G401.6 (cell line): ENCODE measurements around the gene HSD17B3.
"Not testable (repeated sequence)": the region's sequence is repeated elsewhere in the genome, so short reads cannot be mapped to it uniquely, and the experiment has no call there.

Experiments
- FAIRE-seq: peaks from 2 replicates; lab custom pipeline; 2012; peaks lifted over from hg19 to GRCh38; lab: Jason Lieb, UNC

The HSD17B3 gene

DNA sequence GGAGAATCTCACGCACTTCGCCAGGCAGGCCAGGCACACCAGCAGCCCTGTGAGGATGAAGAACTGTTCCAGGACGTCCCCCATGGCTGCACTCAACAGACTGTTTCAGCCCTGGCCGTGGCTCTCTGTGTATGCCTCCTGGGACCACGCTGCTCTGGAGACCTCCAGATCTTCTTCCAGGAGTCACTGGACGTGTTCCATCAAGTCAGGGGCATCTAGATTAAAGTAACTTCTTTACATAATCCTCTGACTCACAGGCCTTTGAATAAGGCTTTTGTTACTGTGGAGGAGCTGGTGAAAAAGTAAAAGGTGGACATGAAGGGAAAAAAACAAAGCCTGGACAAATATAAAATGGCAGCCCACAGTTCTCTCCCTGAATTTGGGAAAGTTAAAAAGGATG, at the start of gene HSD17B3:
TSS of gene HSD17B3 (minus strand) at position 156 of the 400 bp plus-strand sequence. CDS start at position 84, 72 bp downstream.
- FAIRE-seq, result no peak

DNA sequence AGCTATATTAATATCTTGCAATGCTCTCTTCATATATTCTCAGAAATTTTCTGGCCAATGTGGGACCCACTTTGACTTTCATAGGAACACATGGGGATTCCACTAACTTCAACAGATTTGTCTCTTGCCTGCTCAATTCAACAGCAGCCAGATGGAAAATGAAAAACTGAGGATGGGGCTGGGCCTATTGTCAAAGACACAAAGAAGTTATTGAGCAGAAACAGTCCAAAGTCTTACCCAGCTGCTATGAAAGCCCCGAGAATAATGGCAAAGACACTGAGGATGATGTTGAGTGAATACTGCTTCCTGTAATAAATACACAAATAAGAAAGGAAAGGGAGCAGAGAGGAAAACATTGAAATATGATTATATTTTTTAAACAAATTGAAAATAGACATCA, 48.9 kb upstream of the HSD17B3 start:
- no peak for FAIRE-seq

DNA sequence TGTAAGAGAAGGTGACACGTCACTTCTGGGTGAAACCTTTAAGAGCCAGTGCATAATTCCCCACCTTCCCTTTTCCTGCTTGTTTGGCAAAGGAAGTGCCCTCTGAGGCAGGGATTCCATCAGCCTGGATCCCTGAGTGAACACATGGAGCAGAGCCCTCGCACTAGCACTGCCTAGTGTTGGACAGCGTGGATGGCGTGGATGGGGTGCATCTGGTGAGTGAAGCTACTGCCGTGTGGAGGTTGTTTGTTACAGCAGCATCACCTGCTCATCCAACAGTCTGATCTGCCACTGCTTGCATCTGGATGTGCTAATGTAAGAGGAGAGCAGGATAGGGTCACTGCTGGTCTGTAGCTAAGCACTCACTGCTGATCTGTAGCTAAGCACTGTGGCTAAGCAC, 46.3 kb upstream of the HSD17B3 start:
- FAIRE-seq, result no peak

DNA sequence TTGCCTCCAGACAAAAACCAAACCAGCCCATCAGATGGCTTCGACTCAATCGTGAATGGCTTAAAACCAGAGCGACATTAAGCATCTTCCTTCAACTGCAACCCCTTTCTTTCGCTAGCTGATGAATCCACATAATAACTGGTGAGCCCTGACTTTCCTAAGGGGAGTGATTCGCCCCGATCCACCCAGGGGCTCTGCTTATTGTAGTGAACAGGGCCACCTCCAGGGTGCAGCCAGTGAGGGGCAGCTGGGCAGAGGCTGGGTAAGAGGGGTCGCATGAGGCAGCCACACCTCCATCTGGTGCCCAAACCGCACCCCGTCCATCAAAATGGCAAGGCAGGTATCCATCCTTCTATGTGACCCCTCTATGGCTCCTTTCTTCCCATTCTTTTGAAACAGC, 43.6 kb upstream of the HSD17B3 start:
- FAIRE-seq, result no peak

DNA sequence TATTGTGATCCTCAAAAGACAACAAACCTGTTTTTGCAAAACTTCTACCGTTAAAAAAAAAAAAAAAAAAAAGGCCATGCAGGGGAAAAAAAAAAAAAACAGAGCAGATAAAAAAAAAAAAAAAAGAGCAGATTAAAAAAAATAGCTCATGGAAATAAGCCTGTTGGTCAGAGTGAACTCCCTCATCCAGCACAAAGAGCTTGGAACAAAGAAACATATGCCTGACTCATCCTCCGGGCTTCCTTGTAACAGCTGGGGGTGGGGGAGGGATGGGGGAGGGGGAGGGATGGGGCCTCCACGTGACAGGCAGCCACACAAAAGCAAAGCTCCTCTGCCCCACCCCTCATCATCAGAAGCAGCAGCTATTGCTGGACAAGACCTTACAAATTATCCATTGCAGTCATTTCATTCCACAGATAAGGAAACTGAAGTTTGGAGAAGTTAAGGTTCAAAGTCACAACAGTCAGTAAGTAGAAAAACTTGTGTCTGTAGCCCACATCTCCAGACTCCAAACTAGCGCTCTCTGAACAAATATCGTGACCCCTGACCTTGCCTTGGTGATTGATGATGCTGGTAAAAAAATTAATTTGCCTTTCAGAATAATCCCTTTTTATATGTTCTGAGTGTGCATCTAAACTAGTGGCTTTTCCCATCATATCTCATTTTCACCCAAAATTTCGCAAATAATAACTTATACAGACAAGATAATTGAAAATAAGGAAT, 42.6 kb upstream of the HSD17B3 start:
- FAIRE-seq, result no peak

DNA sequence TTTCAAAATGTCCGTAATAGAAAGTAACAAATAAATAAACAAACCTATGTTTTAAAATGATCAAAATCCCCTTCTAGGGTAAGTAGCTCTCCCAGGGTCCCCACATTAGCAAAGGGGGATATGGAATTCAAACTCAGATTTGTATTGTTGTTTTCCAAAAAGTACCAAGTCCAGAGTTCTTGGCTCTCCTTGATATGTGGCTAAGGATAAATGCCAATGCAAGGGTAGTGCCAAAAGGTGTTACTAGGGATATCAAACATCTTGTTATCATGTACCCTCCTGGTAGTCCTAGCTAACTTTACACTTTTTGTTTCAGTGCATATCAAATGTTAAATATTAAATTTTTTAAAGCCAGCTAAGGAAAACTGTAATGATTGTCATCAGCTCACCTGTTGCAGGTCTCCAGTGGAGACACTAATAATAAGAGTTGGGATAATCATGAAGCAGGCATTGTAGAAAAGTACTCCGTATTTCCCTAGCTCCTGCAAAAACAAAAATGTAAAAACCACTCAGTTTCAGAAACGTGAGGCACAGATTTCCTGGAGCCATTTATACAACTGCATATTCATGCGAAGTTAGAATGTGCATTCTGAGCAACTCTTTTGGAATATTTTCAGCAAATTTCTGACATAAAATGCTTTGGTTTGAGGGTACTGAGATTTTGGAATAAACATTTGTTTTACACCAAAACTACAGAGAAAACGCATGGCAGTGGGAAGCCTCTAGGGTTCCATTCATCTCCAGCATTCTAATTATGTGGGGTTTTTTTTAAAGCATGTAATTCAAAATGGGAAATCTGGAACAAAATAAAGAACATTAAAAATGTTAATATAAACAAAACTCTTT, 41.8 kb upstream of the HSD17B3 start:
- FAIRE-seq, result no peak

DNA sequence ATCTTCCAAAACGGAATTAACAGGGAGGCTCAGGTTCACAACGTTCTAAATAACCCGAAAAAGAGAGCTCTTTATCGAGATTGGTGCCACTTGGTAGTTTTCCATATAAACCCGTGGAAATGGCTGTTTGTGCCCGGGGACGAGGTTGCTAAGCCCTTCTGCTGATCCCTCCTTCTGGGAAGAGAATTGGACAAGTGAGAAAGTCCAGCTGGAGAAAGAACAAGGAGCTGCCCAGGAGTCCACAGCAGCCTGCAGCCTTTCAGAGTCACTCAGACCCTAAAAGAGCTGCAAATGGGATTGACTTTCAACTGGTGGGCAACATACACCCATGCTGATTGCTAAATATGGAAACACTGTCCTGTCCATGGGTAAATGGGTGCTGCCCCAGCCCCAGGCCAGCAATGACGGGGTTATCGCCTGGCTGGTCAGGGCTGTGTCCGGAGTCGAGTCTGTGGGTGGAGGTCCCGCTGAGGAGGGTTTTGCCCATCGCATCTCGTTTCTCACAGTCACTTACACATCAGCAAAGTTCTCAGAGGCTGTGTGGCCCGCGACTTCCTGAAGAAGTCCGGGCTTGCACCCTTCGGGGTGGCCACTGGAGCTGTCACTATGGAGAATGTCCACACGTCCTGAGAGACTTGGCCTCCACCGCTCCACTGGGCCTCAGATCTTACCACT, 40.7 kb upstream of the HSD17B3 start:
- no peak for FAIRE-seq

DNA sequence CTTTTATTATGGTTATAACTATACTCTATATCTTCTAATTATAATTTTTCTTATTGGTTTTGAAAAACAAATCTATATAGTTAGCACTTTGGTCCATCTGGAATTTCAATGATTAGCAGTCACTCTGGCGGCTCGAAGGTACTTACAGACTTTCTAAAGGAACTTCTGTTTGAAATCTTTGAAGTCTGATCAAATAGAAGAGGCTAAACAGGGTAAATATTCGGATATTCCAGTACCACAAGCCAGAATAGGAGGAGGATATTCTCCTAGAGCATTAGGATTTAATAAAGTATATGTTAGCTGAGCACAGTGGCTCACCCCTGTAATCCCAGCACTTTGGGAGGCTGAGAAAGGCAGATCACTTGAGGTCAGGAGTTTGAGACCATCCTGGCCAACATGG, 38.7 kb upstream of the HSD17B3 start:
- FAIRE-seq, result no peak

DNA sequence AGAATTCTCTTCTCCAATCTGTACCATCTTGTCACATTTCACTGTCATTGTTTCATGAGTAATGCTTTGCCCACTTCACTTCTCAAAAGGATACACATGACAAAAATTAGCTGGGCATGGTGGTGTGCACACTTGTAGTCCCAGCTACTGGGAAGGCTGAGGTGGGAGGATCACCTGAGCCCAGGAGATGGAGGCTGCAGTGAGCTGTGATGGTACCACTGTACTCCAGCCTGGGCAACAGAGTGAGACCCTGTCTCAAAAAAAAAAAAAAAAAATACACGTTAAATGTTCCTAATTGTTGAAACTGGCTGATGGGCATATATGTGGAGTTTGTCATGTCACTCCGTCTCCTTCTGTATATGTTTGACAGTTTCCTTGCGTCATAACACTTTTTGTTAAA, 36.3 kb upstream of the HSD17B3 start:
- no peak for FAIRE-seq

DNA sequence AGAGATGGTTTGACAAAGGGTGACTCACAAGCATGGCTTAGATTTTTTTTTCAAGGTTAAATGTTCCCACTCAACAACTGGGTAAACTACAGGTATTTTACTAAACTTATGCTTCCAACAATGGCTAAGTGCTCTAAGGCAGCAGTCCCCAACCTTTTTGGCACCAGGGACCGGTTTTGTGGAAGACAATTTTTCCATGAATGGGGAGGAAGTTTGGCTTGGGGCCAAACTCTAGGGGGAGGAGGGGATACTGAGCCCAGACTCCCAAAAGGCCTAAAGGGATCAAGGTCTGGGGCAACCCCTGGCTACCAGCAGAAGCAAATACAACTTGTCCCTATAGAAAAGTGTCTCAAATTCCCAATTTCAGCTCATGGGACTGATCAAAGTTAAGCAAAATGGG, 32.0 kb upstream of the HSD17B3 start:
- no peak for FAIRE-seq

DNA sequence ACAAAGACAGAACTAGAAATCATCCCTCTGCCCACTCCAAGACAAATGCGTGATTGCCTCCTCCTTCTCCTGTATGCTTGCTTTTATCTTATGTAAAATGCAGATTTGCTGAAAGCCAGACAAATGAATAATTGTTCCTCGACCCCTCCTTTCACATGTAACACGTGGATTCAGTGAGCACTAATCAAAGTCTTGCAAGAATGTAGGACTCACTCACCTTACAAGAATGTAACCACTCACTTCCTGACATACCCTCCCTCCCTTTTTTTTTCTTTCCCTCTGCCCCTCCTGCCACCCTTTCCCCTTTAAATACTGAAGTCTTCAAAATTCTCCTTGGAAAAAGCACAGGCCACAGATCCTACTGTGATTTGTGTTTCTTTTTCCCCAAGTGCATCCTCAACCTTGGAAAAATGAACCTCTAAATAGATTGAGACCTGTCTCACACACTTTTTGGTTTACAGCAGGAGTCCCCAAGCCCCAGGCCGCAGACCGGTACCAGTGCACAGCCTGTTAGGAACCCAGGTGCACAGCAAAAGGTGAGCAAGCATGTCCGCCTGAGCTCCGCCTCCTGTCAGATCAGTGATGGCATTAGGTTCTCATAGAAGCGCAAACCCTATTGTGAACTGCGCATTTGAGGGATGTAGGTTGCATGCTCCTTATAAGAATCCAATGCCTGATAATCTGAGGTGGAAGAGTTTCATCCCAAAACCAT, 29.4 kb upstream of the HSD17B3 start:
- no peak for FAIRE-seq

DNA sequence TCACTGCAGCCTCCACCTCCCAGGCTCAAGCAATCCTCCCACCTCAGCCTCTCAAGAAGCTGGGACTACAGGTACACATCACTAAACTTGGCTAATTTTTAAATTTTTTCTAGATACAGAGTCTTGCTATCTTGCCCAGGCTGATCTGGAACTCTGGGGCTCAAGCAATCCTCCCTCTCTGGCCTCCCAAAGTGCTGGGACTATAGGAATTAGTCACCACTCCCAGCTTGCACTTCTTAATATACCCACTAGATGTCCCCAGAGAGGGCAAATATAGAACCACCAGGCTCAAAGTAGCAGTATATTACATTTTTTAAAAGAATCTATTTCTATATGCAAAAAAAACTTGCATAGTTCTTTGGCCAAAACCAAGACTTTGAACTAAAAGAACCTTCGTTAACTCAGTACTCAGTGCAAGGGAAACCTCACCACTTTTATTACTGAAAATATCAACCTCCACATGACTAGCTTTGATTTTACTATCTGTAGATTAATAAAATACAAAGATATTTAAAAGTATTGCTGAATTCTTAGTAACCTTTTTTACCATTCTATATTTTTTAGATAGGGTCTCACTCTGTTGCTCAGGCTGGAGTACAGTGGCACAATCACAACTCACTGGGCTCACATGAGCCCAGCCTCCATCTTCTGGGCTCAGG, 25.8 kb upstream of the HSD17B3 start:
- peak; percentile 64 for FAIRE-seq

DNA sequence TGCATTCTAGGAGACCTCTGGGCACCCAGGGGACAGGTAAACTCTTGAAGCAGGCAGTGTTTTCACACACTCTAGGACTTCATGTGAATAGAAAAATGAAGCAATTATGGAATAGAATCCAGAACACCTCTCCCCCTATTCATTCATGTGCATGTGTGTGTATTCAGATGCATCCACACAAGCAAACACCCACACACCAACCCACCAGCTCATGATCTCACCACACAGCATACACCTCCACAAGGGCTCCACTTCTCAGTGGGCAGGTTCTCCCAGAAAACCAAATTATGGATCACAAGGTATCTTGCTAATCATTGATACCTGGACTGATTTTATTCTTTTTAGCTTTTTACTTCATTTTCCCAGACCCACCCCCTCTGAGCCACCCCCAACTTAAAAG, 21.2 kb upstream of the HSD17B3 start:
- no peak for FAIRE-seq

DNA sequence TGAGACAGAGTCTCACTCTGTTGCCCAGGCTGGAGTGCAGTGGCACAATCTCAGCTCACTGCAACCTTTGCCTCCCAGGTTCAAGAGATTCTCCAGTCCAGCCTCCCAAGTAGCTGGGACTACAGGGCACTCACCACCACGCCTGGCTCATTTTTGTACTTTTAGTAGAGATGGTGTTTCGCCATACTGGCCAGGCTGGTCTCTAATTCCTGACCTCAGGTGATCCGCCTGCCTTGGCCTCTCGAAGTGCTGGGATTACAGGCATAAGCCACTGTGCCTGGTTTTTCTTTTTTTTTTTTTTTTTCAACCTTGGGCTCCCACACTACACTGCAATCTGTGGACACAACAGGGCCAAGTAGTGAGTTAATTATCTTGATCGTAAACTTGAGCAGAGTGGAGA, 20.8 kb upstream of the HSD17B3 start:
- FAIRE-seq, result not testable (repeated sequence)

DNA sequence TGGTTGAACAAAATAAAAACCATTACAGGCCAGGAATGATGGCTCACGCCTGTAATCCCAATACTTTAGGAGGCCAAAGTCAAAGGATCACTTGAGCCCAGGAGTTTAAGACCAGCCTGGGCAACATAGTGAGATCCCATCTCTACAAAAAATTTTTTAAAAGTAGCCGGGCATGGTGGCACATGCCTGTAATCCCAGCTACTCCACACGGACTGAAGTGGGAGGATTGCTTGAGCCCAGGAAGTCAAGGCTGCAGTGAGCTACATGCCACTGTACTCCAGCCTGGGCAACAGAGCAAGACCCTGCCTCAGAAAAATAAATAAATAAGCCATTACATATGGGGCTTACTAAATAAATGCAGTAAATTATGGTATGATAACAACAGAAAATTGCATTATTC, 20.2 kb upstream of the HSD17B3 start:
- not testable (repeated sequence) for FAIRE-seq

DNA sequence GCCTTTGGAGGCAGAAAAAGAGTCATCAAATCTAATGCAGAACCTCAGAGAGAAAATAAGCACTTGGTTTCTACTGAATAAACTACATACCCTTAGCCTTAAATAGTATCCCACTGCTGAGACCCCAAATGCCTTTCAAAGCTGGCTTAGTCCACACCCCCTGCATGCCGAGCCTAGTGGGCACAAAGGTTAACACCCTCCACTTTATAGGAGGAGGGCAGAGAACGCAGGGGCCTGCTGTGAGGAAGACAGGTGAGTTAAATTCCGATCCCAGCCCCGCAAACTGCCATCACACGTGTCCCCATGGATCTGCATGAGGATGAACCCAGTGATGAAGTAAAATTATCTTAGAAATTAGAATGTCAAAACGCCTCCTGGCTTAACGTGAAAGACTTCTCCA, 19.5 kb upstream of the HSD17B3 start:
- no peak for FAIRE-seq

DNA sequence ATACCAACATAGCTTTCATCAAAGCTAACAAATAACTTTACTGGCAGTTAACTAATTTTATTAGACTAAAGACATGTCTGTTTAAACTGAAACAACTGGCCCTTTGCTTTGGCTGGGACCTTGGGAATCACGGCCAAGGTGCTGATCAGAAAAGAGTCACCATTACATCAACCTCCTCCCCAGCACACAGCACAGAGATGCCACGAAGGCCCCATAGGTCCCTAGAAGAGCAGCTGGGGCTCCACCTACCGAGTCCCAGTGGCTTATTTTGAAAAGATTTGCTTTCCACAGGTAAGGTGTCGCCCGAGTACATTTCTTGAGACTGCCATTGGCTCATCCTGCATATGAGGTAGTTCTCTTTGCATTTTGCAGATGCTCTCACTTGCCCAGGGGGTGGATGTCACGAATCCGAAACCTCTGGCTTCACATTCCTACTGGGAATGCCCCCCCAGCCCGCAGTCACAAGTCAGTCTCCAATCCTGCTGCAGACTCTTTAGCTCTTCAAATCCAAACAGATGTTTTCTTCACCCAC, 18.8 kb upstream of the HSD17B3 start:
- FAIRE-seq, result no peak

DNA sequence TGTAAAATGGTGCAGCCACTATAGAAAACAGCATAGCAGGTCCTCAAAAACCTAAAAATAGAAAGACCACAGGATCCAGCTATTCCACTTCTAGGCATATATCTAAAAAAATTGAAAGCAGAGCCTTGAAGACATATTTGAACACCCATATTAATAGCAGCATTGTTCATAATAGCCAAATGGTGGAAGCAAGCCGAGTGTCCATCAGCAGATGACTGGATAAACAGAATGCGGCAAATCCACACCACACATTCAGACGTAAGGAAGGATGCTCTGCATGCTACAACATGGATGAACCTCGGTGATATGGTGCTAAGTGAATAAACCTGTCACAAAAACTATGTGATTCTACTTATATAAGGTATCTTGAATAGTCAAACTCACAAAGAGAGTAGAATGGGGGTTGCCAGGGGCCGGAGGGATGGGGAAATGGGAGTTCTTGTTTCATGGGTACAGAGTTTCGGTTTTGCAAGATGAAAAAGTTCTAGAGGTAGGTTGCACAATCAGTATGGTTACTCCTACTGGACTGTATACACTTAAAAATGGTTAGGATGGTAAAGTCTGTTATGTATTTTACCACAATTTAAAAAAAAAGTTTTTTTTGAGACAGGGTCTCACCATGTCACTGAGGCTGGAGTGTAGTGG, 17.1 kb upstream of the HSD17B3 start:
- FAIRE-seq, result no peak

DNA sequence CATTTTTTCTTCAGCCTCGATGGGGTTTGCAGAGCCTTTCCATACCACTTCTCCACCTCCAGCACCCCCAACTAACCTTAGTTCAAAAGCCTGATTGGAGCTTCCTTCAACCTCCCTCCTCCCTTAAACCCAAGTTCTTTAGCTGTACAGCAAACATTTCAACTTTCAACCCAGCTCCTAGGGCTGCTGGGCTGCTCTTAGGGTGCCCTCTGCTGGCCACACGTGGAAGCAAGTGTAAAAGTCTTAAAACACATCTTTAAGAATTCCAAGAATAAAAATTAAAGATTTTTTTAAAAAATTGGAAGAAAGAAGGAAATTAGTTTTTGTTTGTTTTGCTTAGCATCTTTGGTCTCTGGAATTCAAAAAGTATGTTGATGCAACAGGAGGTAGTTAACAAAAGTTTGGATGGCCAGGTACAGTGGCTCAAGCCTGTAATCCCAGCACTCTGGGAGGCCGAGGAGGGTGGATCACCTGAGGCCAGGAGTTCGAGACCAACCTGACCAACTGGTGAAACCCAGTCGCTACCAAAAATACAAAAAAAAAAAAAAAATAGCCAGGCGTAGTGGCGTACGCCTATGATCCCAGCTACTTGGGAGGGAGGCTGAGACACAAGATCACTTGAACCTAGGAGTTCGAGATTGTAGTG, 15.5 kb upstream of the HSD17B3 start:
- peak; percentile 95 for FAIRE-seq

DNA sequence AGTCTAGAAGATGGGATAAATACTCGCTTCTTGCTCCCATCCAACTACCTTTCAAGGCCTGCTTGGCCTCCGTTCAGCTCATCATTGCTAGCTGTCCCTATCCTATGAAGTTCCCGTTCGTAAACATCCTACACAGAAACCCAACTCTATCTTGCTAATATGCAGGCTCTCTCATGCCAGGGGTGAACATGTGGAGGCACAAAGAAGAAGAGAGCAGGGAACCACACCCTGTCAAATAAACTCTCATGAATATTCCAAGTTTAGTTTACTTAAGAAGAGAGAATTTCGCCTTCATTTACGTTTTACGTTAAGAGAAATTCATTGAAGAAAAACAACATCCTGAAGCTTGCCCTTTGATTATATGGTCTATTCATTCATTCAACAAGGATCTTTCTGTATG, 7.9 kb upstream of the HSD17B3 start:
- FAIRE-seq, result no peak

DNA sequence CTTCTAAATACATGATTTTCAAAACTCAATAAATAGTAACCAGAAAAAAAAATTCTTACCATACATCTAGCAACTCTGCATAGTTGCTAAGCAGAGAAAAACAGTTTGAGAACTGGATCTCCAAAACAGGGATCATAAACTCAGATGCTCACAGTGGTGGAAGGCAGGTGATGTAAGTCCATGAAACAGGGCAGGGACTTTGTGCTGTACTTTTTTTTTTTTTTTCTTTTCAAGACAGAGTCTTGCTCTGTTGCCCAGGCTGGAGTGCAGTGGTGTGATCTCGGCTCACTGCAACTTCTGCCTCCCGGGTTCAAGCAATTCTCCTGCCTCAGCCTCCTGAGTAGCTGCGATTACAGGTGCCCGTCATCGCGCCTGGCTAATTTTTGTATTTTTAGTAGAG, 5.0 kb upstream of the HSD17B3 start:
- FAIRE-seq, result not testable (repeated sequence)
